Activated CD8-positive, alpha-beta T cell treated with anti-CD3 and anti-CD28 coated beads, Interleukin-2, amount 10 ng/mL, durations not matched to agents 7 days and 5 days (primary cell): ENCODE data around the gene NVL. TPM values are rescaled to one million over a fixed set of nuclear protein-coding genes. Genes with fewer than 3 reads are reported as not detected.
A peak's percentile ranks its signal among the peaks of the same experiment; 100 is the strongest.

Experiments used
- ATAC-seq: fragments of 150-1000 bp; cut with Tn5 transposase; one replicate; pipeline ENCODE4 v1.10.0; 2021; ENCODE audit warnings: moderate library complexity
- CTCF ChIA-PET: fragments of 350-600 bp; sonication (Branson Sonifier 250); formaldehyde crosslinking; loops from one replicate; lab custom pipeline; 2021; ENCODE audit warnings: antibody characterized with exemption; lab: Charles Lee
- POLR2A ChIA-PET: fragments of 350-600 bp; sonication (Branson Sonifier 250); formaldehyde crosslinking; loops from one replicate; lab custom pipeline; 2021; ENCODE audit warnings: antibody characterized with exemption; lab: Charles Lee
- DNase-seq: peaks from one replicate; pipeline ENCODE4 v3.0.0-alpha.2; 2020
- H3K27ac Mint-ChIP-seq: one replicate; pipeline ENCODE4 v1.8.0; 2021; ENCODE audit warnings: mild to moderate bottlenecking, mixed read lengths
- H3K27me3 Mint-ChIP-seq: one replicate; pipeline ENCODE4 v1.8.0; 2021; ENCODE audit warnings: low read depth, mixed read lengths
- H3K36me3 Mint-ChIP-seq: one replicate; pipeline ENCODE4 v1.8.0; 2021; ENCODE audit warnings: low read depth, mixed read lengths
- H3K4me1 Mint-ChIP-seq: one replicate; pipeline ENCODE4 v1.8.0; 2021; ENCODE audit warnings: low read depth, mixed read lengths
- H3K4me3 Mint-ChIP-seq: one replicate; pipeline ENCODE4 v1.8.0; 2021; ENCODE audit warnings: mild to moderate bottlenecking, mixed read lengths
- H3K9me3 Mint-ChIP-seq: one replicate; pipeline ENCODE4 v1.8.0; 2022; ENCODE audit warnings: mixed read lengths; ENCODE audit not compliant: insufficient read depth
- total RNA-seq, 2 experiments: library from RNA; stranded (reverse); gene quantifications; one replicate each; pipeline ENCODE4 v1.2.3, GENCODE V29; 2021

NVL gene
- total RNA-seq, 2 experiments from 2014 or later, result 48.5 to 56.2 TPM

- CTCF ChIA-PET, result interaction anchor here (1.1 to 2.4 kb wide), 3 partner anchors 36 to 88 kb away, joined by 3 to 7 read pairs (median 5); no protein-coding TSS in a partner anchor
- ATAC-seq (peak; percentile 54), DNase-seq (peak; percentile 29)
- H3K9me3 Mint-ChIP-seq, result no peaks in the 10 kb centered on the region
- H3K36me3 Mint-ChIP-seq, result no peaks in the 10 kb centered on the region
- H3K27me3 Mint-ChIP-seq, result no peaks in the 10 kb centered on the region
- H3K27ac Mint-ChIP-seq, result peak overlapping the region; percentile 44
- H3K4me1 Mint-ChIP-seq, result peaks cover 14% of the 10 kb centered on the region
- H3K4me3 Mint-ChIP-seq, result peak overlapping the region; percentile 45
- POLR2A ChIA-PET, result interaction anchor here (0.6 to 1.0 kb wide), 3 partner anchors 8 to 22 kb away, joined by 3 to 4 read pairs (median 3); partner anchors contain the start of gene DEGS1
Observed at GRCh38 chr1:224205438-224205840, 124.5 kb downstream of the NVL start.

DNA sequence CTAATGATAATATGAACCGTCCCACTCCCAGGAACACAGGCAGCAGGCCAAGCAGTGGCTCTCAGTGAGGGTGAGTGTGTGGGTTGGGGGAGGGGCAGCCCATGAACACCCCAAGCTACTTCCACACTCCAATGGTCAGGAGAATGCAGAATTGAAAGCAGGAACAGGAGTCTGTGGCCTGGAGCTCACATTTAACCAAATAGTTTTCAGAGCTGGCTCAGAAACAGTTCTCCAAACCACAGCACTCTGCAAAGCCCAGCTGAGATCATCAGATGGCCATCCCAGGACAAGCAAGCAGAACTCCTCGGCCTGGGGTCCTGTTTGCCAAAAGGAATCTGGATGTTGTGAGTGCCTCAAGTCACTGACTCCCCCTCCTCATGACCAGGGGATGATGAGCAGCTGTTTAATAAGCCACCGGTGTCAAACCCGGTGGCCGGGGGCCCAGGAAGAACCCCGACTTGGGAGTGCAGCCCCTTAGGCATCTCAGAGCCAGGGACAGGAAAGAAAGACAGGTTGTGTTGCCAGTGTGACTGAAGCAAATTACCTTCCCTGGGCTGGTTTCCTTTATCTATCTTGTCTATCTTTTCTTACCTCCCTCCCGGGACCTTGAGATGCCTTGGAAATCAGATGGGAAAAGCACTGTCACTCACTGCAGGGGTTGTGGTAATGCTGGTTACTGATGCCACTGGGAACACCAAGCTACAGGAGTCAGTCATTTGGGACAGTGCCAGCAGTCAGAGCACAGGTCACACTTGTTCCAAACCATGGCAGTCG lies 126.5 kb downstream of the NVL start:
- POLR2A ChIA-PET, result interaction anchor here (0.6 to 1.0 kb wide), 2 partner anchors 21 to 1117 kb away, joined by 3 to 4 read pairs; partner anchors contain the start of gene DEGS1
- Mint-ChIP-seq H3K27me3 (no peaks in the 10 kb centered on the region), H3K27ac (peak overlapping the region; percentile 14), H3K9me3 (no peaks in the 10 kb centered on the region), H3K4me1 (peaks cover 14% of the 10 kb centered on the region), H3K36me3 (no peaks in the 10 kb centered on the region), H3K4me3 (no peak overlapping the region)
- DNase-seq (no peak), ATAC-seq (no peak)
- CTCF ChIA-PET, result no interaction called here

DNA sequence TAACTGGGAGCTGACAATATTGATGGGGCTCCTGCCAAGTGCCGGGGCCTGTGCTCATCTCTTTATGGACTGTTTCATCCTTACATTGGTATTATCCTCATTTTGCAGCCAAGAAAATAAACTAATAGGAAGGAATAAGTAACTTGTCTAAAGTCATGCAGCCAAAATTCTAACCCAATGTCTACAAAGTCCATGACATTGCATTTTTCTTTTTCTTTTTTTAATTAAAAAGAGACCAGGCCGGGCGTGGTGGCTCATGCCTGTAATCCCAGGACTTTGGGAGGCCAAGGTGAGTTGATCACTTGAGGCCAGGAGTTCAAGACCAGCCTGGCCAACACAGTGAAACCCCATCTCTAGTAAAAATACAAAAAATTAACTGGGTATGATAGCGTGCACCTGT lies 128.1 kb downstream of the NVL start:
- H3K4me3 Mint-ChIP-seq, result no peak overlapping the region
- DNase-seq, result no peak
- CTCF ChIA-PET, result no interaction called here

DNA sequence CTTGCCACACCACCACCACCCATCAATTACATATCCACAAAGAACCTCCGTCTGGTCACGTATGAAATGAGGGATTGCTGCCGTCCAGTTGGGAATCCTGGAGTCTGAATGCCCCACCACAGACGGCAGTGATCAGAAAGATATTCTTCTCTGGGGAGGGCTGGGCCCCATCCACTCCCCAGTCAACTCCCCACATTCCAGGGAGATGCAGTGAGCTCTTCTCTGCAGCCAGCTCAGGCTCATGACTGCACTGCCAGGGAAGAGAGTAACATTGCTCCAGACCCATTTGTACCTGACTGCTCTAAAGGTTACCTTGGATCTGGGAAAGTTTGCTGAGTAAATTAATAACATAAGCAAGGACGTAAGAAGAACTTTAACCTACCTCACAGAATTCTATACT lies 128.6 kb downstream of the NVL start:
- ChIA-PET POLR2A (no interaction called here), CTCF (no interaction called here)
- Mint-ChIP-seq H3K36me3 (no peaks in the 10 kb centered on the region), H3K9me3 (no peaks in the 10 kb centered on the region), H3K4me1 (peaks cover 14% of the 10 kb centered on the region), H3K27ac (no peak overlapping the region), H3K27me3 (no peaks in the 10 kb centered on the region), H3K4me3 (no peak overlapping the region)
- ATAC-seq (no peak), DNase-seq (no peak)

More for the DNA sequence above, 128.1 kb downstream of the NVL start:
- no peaks in the 10 kb centered on the region for H3K9me3 Mint-ChIP-seq
- H3K36me3 Mint-ChIP-seq, result no peaks in the 10 kb centered on the region
- peaks cover 14% of the 10 kb centered on the region for H3K4me1 Mint-ChIP-seq
- H3K27me3 Mint-ChIP-seq, result no peaks in the 10 kb centered on the region
- no peak for ATAC-seq
- POLR2A ChIA-PET, result no interaction called here
- peak overlapping the region; percentile 21 for H3K27ac Mint-ChIP-seq

DNA sequence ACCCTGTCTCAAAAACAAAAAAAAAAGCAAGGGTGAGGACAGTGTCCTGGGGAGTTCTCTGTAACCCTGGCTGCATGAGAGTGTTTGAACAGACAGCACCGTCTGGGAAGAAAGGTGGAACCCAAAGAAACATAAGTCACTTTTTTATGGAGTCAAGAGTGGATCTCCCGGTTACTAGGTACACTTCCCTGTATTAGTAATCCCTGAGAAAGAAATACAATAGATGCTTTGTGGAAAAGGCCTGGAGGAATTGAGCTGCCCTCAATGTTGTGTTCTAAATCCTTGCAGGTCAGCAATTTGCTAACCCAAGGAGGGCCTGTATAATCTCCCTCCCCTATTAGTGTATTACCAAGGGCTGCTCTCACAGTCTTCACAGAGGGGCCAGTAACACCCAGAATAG lies 130.3 kb downstream of the NVL start:
- ChIA-PET POLR2A (no interaction called here), CTCF (no interaction called here)
- no peaks in the 10 kb centered on the region for H3K9me3 Mint-ChIP-seq
- no peaks in the 10 kb centered on the region for H3K27me3 Mint-ChIP-seq
- DNase-seq (no peak), ATAC-seq (no peak)
- peaks cover 8% of the 10 kb centered on the region for H3K4me1 Mint-ChIP-seq
- H3K27ac Mint-ChIP-seq, result no peak overlapping the region
- no peak overlapping the region for H3K4me3 Mint-ChIP-seq
- peaks cover 8% of the 10 kb centered on the region for H3K36me3 Mint-ChIP-seq

DNA sequence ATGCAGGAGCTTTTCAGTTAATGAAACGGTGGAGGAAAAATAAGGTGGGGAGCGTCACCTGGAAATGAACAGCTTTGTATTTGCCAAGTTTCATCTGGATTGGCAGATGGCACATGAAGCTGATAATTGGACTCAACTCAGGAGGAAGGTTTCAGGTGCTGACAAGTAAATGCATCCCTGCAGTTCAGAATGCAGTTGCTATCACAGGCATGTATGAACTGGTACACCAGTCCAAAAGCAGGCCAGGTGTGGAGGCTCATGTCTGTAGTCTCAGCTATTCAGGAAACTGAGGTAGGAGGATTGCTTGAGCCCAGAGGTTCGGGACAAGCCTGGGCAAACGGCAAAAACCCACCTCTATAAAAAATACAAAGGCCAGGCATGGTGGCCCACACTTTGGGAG lies 131.4 kb downstream of the NVL start:
- ATAC-seq, result no peak
- no peak overlapping the region for H3K27ac Mint-ChIP-seq
- POLR2A ChIA-PET, result interaction anchor here (0.6 kb wide), 1 partner anchor 116 kb away, joined by 3 read pairs; no protein-coding TSS in a partner anchor
- CTCF ChIA-PET, result no interaction called here
- H3K4me3 Mint-ChIP-seq, result no peak overlapping the region
- H3K4me1 Mint-ChIP-seq, result peaks cover 3% of the 10 kb centered on the region
- no peaks in the 10 kb centered on the region for H3K9me3 Mint-ChIP-seq
- H3K27me3 Mint-ChIP-seq, result no peaks in the 10 kb centered on the region
- H3K36me3 Mint-ChIP-seq, result peaks cover 15% of the 10 kb centered on the region
- DNase-seq, result no peak

DNA sequence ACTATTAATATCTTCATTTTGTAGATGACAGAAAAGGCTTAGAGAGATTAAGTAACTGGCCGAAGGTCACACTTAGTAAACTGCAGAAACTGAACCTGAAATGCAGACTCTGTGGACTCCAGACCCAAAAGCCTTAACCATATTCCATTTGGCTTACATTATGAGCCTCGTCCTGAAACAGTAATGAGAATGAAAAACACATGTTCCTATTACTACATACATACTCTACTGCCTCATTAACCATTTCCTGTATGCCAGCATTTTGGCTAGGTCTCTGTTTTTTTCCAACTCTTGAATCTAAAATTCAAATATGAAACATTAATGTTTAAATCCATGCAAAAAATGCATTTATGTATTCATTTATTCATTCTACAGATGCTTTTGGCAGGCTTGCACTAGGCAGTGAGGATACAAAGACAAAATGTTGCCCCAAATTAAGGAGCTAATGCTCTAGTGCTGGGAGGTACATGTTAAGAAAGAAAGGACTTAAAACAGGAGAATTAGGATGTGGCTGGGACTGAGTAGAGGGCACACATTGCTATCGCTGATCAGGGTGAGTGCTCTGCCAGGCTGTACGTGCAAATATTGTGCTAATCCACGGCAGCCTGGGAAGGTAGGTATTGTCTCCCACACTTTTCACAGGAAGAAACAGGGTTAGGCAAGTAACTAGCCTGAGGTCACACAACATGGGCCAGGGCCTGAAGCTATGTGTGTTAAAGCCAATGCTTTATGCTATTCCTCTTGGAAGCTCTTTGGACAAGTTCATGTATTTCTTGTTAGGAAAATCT lies 133.0 kb downstream of the NVL start:
- Mint-ChIP-seq H3K27ac (no peak overlapping the region), H3K36me3 (peaks cover 27% of the 10 kb centered on the region), H3K27me3 (no peaks in the 10 kb centered on the region), H3K4me1 (peaks cover 9% of the 10 kb centered on the region), H3K9me3 (no peaks in the 10 kb centered on the region), H3K4me3 (no peak overlapping the region)
- ATAC-seq (no peak), DNase-seq (no peak)
- CTCF ChIA-PET, result interaction anchor here (0.7 kb wide), 1 partner anchor 90 kb away, joined by 3 read pairs; no protein-coding TSS in a partner anchor
- POLR2A ChIA-PET, result interaction anchor here (1.0 kb wide), 1 partner anchor 9 kb away, joined by 3 read pairs; no protein-coding TSS in a partner anchor

GRCh38 chr1:224193319-224193966 lies 136.5 kb downstream of the NVL start:
- DNase-seq, result no peak
- Mint-ChIP-seq H3K4me3 (no peak overlapping the region), H3K36me3 (peaks cover 49% of the 10 kb centered on the region), H3K27me3 (no peaks in the 10 kb centered on the region), H3K4me1 (peaks cover 20% of the 10 kb centered on the region), H3K27ac (no peak overlapping the region), H3K9me3 (peaks cover 4% of the 10 kb centered on the region)
- POLR2A ChIA-PET, result no interaction called here
- CTCF ChIA-PET, result interaction anchor here (1.2 to 2.2 kb wide), 2 partner anchors 23 to 77 kb away, joined by 3 to 8 read pairs; no protein-coding TSS in a partner anchor
- no peak for ATAC-seq

DNA sequence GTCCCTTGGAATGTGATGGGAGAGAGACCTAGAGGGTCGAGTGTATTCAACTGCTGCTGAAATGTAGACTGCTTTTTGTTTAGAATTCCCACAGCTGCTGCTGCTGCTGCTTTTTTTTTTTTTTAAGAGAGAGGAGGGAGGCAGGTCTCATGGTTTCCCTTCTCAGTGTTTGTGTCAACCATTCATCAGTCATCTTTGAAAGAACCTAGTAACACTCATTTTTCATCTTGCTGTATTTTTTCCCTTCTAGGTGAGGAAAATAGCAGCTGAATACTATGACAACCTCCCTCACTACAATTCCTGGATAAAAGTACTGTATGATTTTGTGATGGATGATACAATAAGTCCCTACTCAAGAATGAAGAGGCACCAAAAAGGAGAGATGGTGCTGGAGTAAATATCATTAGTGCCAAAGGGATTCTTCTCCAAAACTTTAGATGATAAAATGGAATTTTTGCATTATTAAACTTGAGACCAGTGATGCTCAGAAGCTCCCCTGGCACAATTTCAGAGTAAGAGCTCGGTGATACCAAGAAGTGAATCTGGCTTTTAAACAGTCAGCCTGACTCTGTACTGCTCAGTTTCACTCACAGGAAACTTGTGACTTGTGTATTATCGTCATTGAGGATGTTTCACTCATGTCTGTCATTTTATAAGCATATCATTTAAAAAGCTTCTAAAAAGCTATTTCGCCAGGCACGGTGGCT lies 137.7 kb downstream of the NVL start:
- DNase-seq (no peak), ATAC-seq (no peak)
- H3K4me1 Mint-ChIP-seq, result peaks cover 28% of the 10 kb centered on the region
- H3K4me3 Mint-ChIP-seq, result no peak overlapping the region
- peak overlapping the region; percentile 47 for H3K27ac Mint-ChIP-seq
- CTCF ChIA-PET, result interaction anchor here (1.0 to 2.2 kb wide), 3 partner anchors 10 to 76 kb away, joined by 3 to 8 read pairs (median 3); partner anchors contain the start of gene DEGS1
- H3K27me3 Mint-ChIP-seq, result no peaks in the 10 kb centered on the region
- H3K9me3 Mint-ChIP-seq, result peaks cover 6% of the 10 kb centered on the region
- POLR2A ChIA-PET, result interaction anchor here (2.7 kb wide), 1 partner anchor 10 kb away, joined by 7 read pairs; the partner anchor contains the start of gene DEGS1
- peaks cover 56% of the 10 kb centered on the region for H3K36me3 Mint-ChIP-seq

DNA sequence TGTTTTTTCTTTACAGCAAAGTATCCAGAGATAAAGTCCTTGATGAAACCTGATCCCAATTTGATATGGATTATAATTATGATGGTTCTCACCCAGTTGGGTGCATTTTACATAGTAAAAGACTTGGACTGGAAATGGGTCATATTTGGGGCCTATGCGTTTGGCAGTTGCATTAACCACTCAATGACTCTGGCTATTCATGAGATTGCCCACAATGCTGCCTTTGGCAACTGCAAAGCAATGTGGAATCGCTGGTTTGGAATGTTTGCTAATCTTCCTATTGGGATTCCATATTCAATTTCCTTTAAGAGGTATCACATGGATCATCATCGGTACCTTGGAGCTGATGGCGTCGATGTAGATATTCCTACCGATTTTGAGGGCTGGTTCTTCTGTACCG lies 140.4 kb downstream of the NVL start:
- no peaks in the 10 kb centered on the region for H3K27me3 Mint-ChIP-seq
- no peak overlapping the region for H3K4me3 Mint-ChIP-seq
- no peak overlapping the region for H3K27ac Mint-ChIP-seq
- ATAC-seq (no peak), DNase-seq (no peak)
- peaks cover 46% of the 10 kb centered on the region for H3K4me1 Mint-ChIP-seq
- H3K36me3 Mint-ChIP-seq, result peaks cover 68% of the 10 kb centered on the region
- CTCF ChIA-PET, result no interaction called here
- peaks cover 6% of the 10 kb centered on the region for H3K9me3 Mint-ChIP-seq
- POLR2A ChIA-PET, result no interaction called here

GRCh38 chr1:224188286-224188685 lies 141.7 kb downstream of the NVL start:
- H3K27ac Mint-ChIP-seq, result peak overlapping the region; percentile 60
- CTCF ChIA-PET, result interaction anchor here (1.9 kb wide), 1 partner anchor 19 kb away, joined by 7 read pairs; no protein-coding TSS in a partner anchor
- H3K9me3 Mint-ChIP-seq, result peaks cover 6% of the 10 kb centered on the region
- POLR2A ChIA-PET, result no interaction called here
- peaks cover 49% of the 10 kb centered on the region for H3K4me1 Mint-ChIP-seq
- peaks cover 66% of the 10 kb centered on the region for H3K36me3 Mint-ChIP-seq
- no peaks in the 10 kb centered on the region for H3K27me3 Mint-ChIP-seq
- DNase-seq (no peak), ATAC-seq (no peak)
- H3K4me3 Mint-ChIP-seq, result peak overlapping the region; percentile 24
